Transverse colon (tissue), 4 donors: ENCODE measurements around the gene PCDHGA12. TPM values are rescaled to one million over a fixed set of nuclear protein-coding genes. Genes with fewer than 3 reads are reported as not detected.
A peak's percentile ranks its signal among the peaks of the same experiment; 100 is the strongest.

Experiments used
- DNase-seq: peaks from one replicate; pipeline ENCODE4 v3.0.0-alpha.2; 2019
- H3K27ac ChIP-seq, 4 donors: fragments of 200-600 bp; sonication (generic); 2 replicates each; pipeline ENCODE4 v1.5.1; 2016 to 2018; ENCODE audit warnings: inconsistent platforms in 4 of 4
- H3K27me3 ChIP-seq: fragments of 200-600 bp; sonication (generic); 2 replicates; pipeline ENCODE4 v1.5.1; 2017; ENCODE audit warnings: inconsistent platforms
- H3K36me3 ChIP-seq, 4 donors: fragments of 200-600 bp; sonication (generic); 2 replicates each; pipeline ENCODE4 v1.5.1; 2017 to 2019; ENCODE audit warnings: inconsistent platforms in 4 of 4
- H3K4me1 ChIP-seq, 4 donors: fragments of 200-600 bp; sonication (generic); 2 replicates each; pipeline ENCODE4 v1.5.1; 2017 to 2020; ENCODE audit warnings: inconsistent platforms in 4 of 4
- H3K4me3 ChIP-seq, 4 donors: fragments of 200-600 bp; sonication (generic); 1 replicate in 1 of 4; 2 replicates in 3 of 4; pipeline versions ENCODE4 v1.5.1 to v1.6.1; 2017 to 2019; ENCODE audit warnings: inconsistent platforms in 4 of 4
- H3K9me3 ChIP-seq, 2 donors: fragments of 200-600 bp; sonication (generic); 2 replicates each; pipeline ENCODE4 v1.5.1; 2017 to 2019; ENCODE audit warnings: inconsistent platforms in 2 of 2
- EP300 ChIP-seq: sonication (generic); formaldehyde crosslinking; IDR thresholded peaks from one replicate; pipeline ENCODE4 v1.6.1; 2017; ENCODE audit warnings: antibody characterized with exemption, low read depth
- POLR2A ChIP-seq: fragments of 450-650 bp; IDR thresholded peaks from one replicate; pipeline ENCODE4 v1.6.1; 2016; ENCODE audit warnings: antibody characterized with exemption, mild to moderate bottlenecking, moderate library complexity
- POLR2AphosphoS5 ChIP-seq, 3 donors: sonication (generic); formaldehyde crosslinking; IDR thresholded peaks; one replicate each; pipeline ENCODE4 v1.6.1; 2016; ENCODE audit warnings: antibody characterized with exemption in 3 of 3
- WGBS, 2 donors: methylation state at CpG; one replicate each; pipeline ENCODE4 v1.1.5; 2018; ENCODE audit warnings: low coverage in 1 of 2; 5-methylcytosine and 5-hydroxymethylcytosine counted together
- in situ Hi-C, 4 donors: fragments of 200-750 bp; cut with MboI; loops; one replicate each; pipeline versions ENCODE4 v1.15.0 to v1.15.1; 2017; ENCODE audit warnings: low sequenced_read_pairs in 3 of 4, low pct_ligation_motif_present in 1 of 4, low pct_unique_long_range_greater_than_20kb in 1 of 4
- intact Hi-C: fragments of 100-400 bp; cut with DNase I; formaldehyde crosslinking; loops from one replicate; pipeline ENCODE4 v1.15.1; 2023; ENCODE audit warnings: low total_unique reads
- total RNA-seq, 4 donors: library from RNA; depleted of rRNA; stranded (reverse); fragments of >200 nt; gene quantifications; one replicate each; pipeline ENCODE4 v1.1.0, GENCODE V29; 2016
- TF ChIP-seq, protein P1 (sequence below), 5 experiments: fragments of 200-600 bp in 3 of 5; fragments of 450-650 bp in 2 of 5; sonication (generic) in 3 of 5; IDR thresholded peaks; 1 replicate in 2 of 5; 2 replicates in 3 of 5; pipeline ENCODE4 v1.5.1; 2016 to 2017; ENCODE audit warnings: antibody characterized with exemption in 5 of 5, inconsistent platforms in 3 of 5, mild to moderate bottlenecking in 2 of 5, moderate library complexity in 1 of 5

The PCDHGA12 gene
- total RNA-seq, 4 donors from 2014 or later = 1.6 to 14.2 (median 4.8) TPM

DNA sequence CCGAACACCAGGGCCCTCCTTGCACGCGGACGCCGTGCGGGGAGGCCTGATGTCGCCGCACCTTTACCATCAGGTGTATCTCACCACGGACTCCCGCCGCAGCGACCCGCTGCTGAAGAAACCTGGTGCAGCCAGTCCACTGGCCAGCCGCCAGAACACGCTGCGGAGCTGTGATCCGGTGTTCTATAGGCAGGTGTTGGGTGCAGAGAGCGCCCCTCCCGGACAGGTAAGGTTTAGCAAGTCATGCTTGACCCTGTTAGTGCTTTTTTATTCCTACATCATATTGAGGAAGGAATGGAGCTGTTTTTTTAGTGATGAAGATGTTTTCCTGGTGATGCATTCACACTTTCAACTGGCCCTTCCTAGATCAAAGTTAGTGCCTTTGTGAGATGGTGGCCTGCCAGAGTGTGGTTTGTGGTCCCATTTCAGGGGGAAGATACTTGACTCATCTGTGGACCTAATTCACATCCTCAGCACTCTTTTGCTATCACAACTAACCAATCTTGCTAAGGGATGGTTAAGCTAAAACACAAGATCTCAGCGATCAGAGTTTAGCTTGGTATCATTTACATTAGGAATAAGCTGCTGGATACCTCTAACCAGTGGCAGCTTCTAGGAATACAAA lies 48.1 kb downstream of the PCDHGA12 start:
- intact Hi-C loops (loop anchor here (5.0 kb wide), 1 partner anchor 34 kb away; no protein-coding TSS in a partner anchor), in situ Hi-C loops (no loop called here)
- no peaks in the 10 kb centered on the region for H3K36me3 ChIP-seq
- peaks cover 5 to 52% (median 24%) of the 10 kb centered on the region in 4 donors for H3K4me1 ChIP-seq
- no peak overlapping the region for H3K27ac ChIP-seq
- DNase-seq = peak; percentile 87
- no peaks in the 10 kb centered on the region for H3K9me3 ChIP-seq
- H3K4me3 ChIP-seq = peak overlapping the region in 3 of 4 donors; percentile 16 to 63 (median 20)
- TF ChIP-seq POLR2A = no peak
- TF ChIP-seq, protein P1, sequence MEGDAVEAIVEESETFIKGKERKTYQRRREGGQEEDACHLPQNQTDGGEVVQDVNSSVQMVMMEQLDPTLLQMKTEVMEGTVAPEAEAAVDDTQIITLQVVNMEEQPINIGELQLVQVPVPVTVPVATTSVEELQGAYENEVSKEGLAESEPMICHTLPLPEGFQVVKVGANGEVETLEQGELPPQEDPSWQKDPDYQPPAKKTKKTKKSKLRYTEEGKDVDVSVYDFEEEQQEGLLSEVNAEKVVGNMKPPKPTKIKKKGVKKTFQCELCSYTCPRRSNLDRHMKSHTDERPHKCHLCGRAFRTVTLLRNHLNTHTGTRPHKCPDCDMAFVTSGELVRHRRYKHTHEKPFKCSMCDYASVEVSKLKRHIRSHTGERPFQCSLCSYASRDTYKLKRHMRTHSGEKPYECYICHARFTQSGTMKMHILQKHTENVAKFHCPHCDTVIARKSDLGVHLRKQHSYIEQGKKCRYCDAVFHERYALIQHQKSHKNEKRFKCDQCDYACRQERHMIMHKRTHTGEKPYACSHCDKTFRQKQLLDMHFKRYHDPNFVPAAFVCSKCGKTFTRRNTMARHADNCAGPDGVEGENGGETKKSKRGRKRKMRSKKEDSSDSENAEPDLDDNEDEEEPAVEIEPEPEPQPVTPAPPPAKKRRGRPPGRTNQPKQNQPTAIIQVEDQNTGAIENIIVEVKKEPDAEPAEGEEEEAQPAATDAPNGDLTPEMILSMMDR (IDR thresholded peaks at IDR 0.05) = peak; percentile 23 to 59 (median 51)
- no peak for TF ChIP-seq POLR2AphosphoS5 (IDR thresholded peaks at IDR 0.05)
- peaks cover 7% of the 10 kb centered on the region for H3K27me3 ChIP-seq
- WGBS, 2 donors = 23% methylated on average over 20 of the region's 20 CpGs; no CpG with 5 or more reads in 1 of the 2 donors

DNA sequence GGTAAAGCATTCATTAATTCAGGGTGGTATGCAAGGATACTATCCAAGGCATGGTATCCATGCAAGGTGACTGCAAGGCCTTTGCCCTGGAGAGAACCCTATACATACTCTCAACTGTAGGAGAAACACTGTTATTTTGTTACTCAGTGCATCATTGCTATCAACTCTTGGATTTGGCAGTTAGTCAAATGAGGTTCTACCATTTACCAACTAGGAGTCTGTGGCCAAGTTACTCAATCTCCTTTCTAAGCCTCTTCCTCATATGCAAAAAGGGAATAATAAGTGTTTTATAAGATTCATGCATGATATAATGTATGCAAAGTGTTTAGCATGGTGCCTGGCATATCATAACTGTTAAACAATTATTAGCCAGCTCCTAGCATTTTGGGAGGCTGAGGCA lies 49.5 kb downstream of the PCDHGA12 start:
- no peak for TF ChIP-seq EP300
- no peak for TF ChIP-seq POLR2A
- no peak for TF ChIP-seq POLR2AphosphoS5 (IDR thresholded peaks at IDR 0.05)
- TF ChIP-seq, protein P1 (IDR thresholded peaks at IDR 0.05) = no peak
- H3K9me3 ChIP-seq = no peaks in the 10 kb centered on the region
- intact Hi-C loops (loop anchor here (5.0 kb wide), 1 partner anchor 33 kb away; no protein-coding TSS in a partner anchor), in situ Hi-C loops (no loop called here)
- H3K4me3 ChIP-seq = no peak overlapping the region
- H3K27me3 ChIP-seq = peaks cover 11% of the 10 kb centered on the region
- peaks cover 13 to 65% (median 28%) of the 10 kb centered on the region in 4 donors for H3K4me1 ChIP-seq
- no peaks in the 10 kb centered on the region for H3K36me3 ChIP-seq
- no peak overlapping the region for H3K27ac ChIP-seq
- no peak for DNase-seq

Other genes with a start within 250 kb of the PCDHGA12 start
- gene PCDHB16, start 248.1 kb upstream of the PCDHGA12 start, total RNA-seq = 1 to 10 TPM in 1 of 4 donors, under 1 TPM in 3; 0.20 to 1.6 (median 0.65) TPM
- 1 to 10 TPM in 1 of 4 donors, under 1 TPM in 2, not detected in 1; 0.40 to 1.6 (median 0.64) TPM for gene PCDHB9, start 243.3 kb upstream of the PCDHGA12 start, total RNA-seq
- 1 to 10 TPM in 1 of 4 donors, under 1 TPM in 2, not detected in 1; 0.68 to 1.1 (median 0.79) TPM for gene PCDHB10, start 238.2 kb upstream of the PCDHGA12 start, total RNA-seq
- gene PCDHB11, start 230.9 kb upstream of the PCDHGA12 start, total RNA-seq = 1 to 10 TPM in 1 of 4 donors, under 1 TPM in 3; 0.20 to 1.5 (median 0.61) TPM
- 1 to 10 TPM in 2 of 4 donors, under 1 TPM in 2; 0.40 to 1.9 (median 1.1) TPM for gene PCDHB12, start 221.8 kb upstream of the PCDHGA12 start, total RNA-seq
- gene PCDHB13, start 216.6 kb upstream of the PCDHGA12 start, total RNA-seq = 1 to 10 TPM; 1.8 to 4.1 (median 2.5) TPM
- 1 to 10 TPM; 1.4 to 3.3 (median 2.8) TPM for gene PCDHB14, start 207.2 kb upstream of the PCDHGA12 start, total RNA-seq
- gene PCDHB15, start 185.1 kb upstream of the PCDHGA12 start, total RNA-seq = 1 to 10 TPM in 3 of 4 donors, under 1 TPM in 1; 0.75 to 5.6 (median 1.1) TPM
- 1 to 10 TPM in 2 of 4 donors, not detected in 2; 1.4 to 1.8 TPM for gene SLC25A2, start 126.5 kb upstream of the PCDHGA12 start, total RNA-seq
- gene TAF7, start 109.7 kb upstream of the PCDHGA12 start, total RNA-seq = 10 to 100 TPM; 41.9 to 62.5 (median 50.3) TPM
- under 1 TPM in 2 of 4 donors, not detected in 2; 0.55 to 0.64 TPM for gene PCDHGA1, start 100.0 kb upstream of the PCDHGA12 start, total RNA-seq
- 1 to 10 TPM in 3 of 4 donors, under 1 TPM in 1; 0.68 to 1.9 (median 1.6) TPM for gene PCDHGA2, start 91.7 kb upstream of the PCDHGA12 start, total RNA-seq
- gene PCDHGA3, start 86.7 kb upstream of the PCDHGA12 start, total RNA-seq = 1 to 10 TPM in 2 of 4 donors, under 1 TPM in 2; 0.55 to 4.9 (median 1.1) TPM
- gene PCDHGB1, start 80.4 kb upstream of the PCDHGA12 start, total RNA-seq = 10 to 100 TPM in 1 of 4 donors, 1 to 10 TPM in 2, under 1 TPM in 1; 0.96 to 10.5 (median 3.4) TPM
- gene PCDHGA4, start 75.5 kb upstream of the PCDHGA12 start, total RNA-seq = 10 to 100 TPM in 1 of 4 donors, 1 to 10 TPM in 2, not detected in 1; 1.4 to 18.0 (median 1.6) TPM
- gene PCDHGB2, start 70.5 kb upstream of the PCDHGA12 start, total RNA-seq = 10 to 100 TPM in 1 of 4 donors, 1 to 10 TPM in 3; 2.1 to 12.7 (median 3.2) TPM
- gene PCDHGA5, start 66.3 kb upstream of the PCDHGA12 start, total RNA-seq = 1 to 10 TPM in 3 of 4 donors, not detected in 1; 2.5 to 4.1 (median 3.4) TPM
- gene PCDHGB3, start 60.3 kb upstream of the PCDHGA12 start, total RNA-seq = 1 to 10 TPM; 1.4 to 3.8 (median 2.6) TPM
- gene PCDHGA6, start 56.6 kb upstream of the PCDHGA12 start, total RNA-seq = 1 to 10 TPM; 2.4 to 7.5 (median 3.7) TPM
- gene PCDHGA7, start 47.8 kb upstream of the PCDHGA12 start, total RNA-seq = 1 to 10 TPM; 2.0 to 8.6 (median 3.2) TPM
- gene PCDHGB4, start 42.8 kb upstream of the PCDHGA12 start, total RNA-seq = 1 to 10 TPM in 2 of 4 donors, under 1 TPM in 2; 0.40 to 4.4 (median 2.4) TPM
- 10 to 100 TPM in 1 of 4 donors, 1 to 10 TPM in 3; 1.5 to 11.5 (median 2.5) TPM for gene PCDHGA8, start 37.9 kb upstream of the PCDHGA12 start, total RNA-seq
- 10 to 100 TPM in 2 of 4 donors, 1 to 10 TPM in 2; 5.3 to 23.3 (median 9.2) TPM for gene PCDHGB5, start 32.6 kb upstream of the PCDHGA12 start, total RNA-seq
- gene PCDHGA9, start 27.7 kb upstream of the PCDHGA12 start, total RNA-seq = 1 to 10 TPM; 1.2 to 4.6 (median 3.4) TPM
- gene PCDHGB6, start 22.5 kb upstream of the PCDHGA12 start, total RNA-seq = 1 to 10 TPM; 1.9 to 5.9 (median 4.7) TPM
- gene PCDHGA10, start 17.5 kb upstream of the PCDHGA12 start, total RNA-seq = 1 to 10 TPM; 4.0 to 6.5 (median 6.1) TPM
- gene PCDHGB7, start 12.8 kb upstream of the PCDHGA12 start, total RNA-seq = 10 to 100 TPM in 1 of 4 donors, 1 to 10 TPM in 3; 7.0 to 10.1 (median 9.1) TPM
- 1 to 10 TPM; 2.6 to 5.8 (median 4.4) TPM for gene PCDHGA11, start 9.5 kb upstream of the PCDHGA12 start, total RNA-seq
- gene PCDHGC3, start 45.5 kb downstream of the PCDHGA12 start, total RNA-seq = 10 to 100 TPM in 3 of 4 donors, 1 to 10 TPM in 1; 6.0 to 17.0 (median 13.6) TPM
- 10 to 100 TPM in 1 of 4 donors, 1 to 10 TPM in 3; 1.8 to 26.5 (median 2.7) TPM for gene PCDHGC4, start 54.5 kb downstream of the PCDHGA12 start, total RNA-seq
- 1 to 10 TPM in 2 of 4 donors, under 1 TPM in 2; 0.20 to 2.5 (median 1.0) TPM for gene PCDHGC5, start 58.6 kb downstream of the PCDHGA12 start, total RNA-seq
- gene DIAPH1, start 188.5 kb downstream of the PCDHGA12 start, total RNA-seq = 100 to 1,000 TPM in 1 of 4 donors, 10 to 100 TPM in 3; 55.4 to 150 (median 91.4) TPM
- gene HDAC3, start 206.3 kb downstream of the PCDHGA12 start, total RNA-seq = 10 to 100 TPM; 12.7 to 45.1 (median 40.2) TPM
- gene RELL2, start 206.5 kb downstream of the PCDHGA12 start, total RNA-seq = 10 to 100 TPM in 1 of 4 donors, 1 to 10 TPM in 3; 4.4 to 19.1 (median 7.5) TPM
- 10 to 100 TPM; 26.1 to 69.9 (median 43.1) TPM for gene FCHSD1, start 220.9 kb downstream of the PCDHGA12 start, total RNA-seq